ENCODE data around the gene CEMIP. TPM values are rescaled to one million over a fixed set of nuclear protein-coding genes. Genes with fewer than 3 reads are reported as not detected.

Gene CEMIP
- total RNA-seq, 1 donor from 2014 or later = 3.6 TPM

DNA sequence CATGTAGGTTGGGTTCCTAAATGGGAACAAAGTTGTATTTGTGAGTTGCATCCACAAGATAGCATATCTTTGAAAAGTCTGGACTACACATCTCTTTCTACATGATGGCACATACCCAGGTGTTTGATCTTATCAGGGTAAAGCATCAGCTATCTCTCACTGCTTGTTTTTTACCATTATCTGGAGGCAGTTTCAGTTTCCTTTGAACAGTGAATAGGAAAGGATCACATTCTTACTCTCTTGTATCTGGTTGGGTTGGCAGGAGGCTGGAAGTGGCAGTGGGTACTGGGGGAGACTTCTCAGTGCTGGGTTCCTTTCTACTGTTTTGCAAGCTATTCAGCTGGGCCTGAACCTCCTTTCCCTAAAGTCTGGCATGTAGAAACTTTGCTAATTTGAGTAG is 4.1 kb downstream of the CEMIP start:
- Histone ChIP-seq H3K4me3 (ENCODE audit: insufficient read depth, low read depth, low read length) (no peak overlapping the region), H3K4me1 (ENCODE audit: insufficient read depth, low read length) (peaks cover 14% of the 10 kb centered on the region), H3K4me2 (ENCODE audit: low read length) (no peak overlapping the region), H3K36me3 (ENCODE audit: insufficient read depth, low read length) (peaks cover 3% of the 10 kb centered on the region), H3K27me3 (ENCODE audit: insufficient read depth, low read length) (peaks cover 7% of the 10 kb centered on the region), H3K9me3 (ENCODE audit: insufficient read depth, low read depth, low read length) (no peaks in the 10 kb centered on the region), H3K79me2 (ENCODE audit: insufficient read depth, low read length) (no peaks in the 10 kb centered on the region), H2AFZ (ENCODE audit: low read depth, low read length) (no peak overlapping the region), H3K9ac (ENCODE audit: low read length) (no peak overlapping the region), H4K20me1 (ENCODE audit: insufficient read depth, low read length) (peaks cover 70% of the 10 kb centered on the region), H3K27ac (ENCODE audit: low read depth, low read length) (no peak overlapping the region)
- no peak for DNase-seq (ENCODE audit: low read depth)
- Mint-ChIP-seq H3K9me3 (ENCODE audit: unreplicated experiment) (no peaks in the 10 kb centered on the region), H3K27ac (ENCODE audit: unreplicated experiment) (no peak overlapping the region), H3K4me3 (ENCODE audit: unreplicated experiment) (no peak overlapping the region), H3K4me1 (ENCODE audit: low read depth, unreplicated experiment) (peaks cover 9% of the 10 kb centered on the region), H3K27me3 (ENCODE audit: low read depth, unreplicated experiment) (peaks cover 48% of the 10 kb centered on the region), H3K36me3 (ENCODE audit: low read depth, unreplicated experiment) (no peaks in the 10 kb centered on the region)
- no peak for TF ChIP-seq EZH2 (IDR thresholded peaks at IDR 0.05; ENCODE audit: insufficient read depth, low read length)
- TF ChIP-seq, protein P1, sequence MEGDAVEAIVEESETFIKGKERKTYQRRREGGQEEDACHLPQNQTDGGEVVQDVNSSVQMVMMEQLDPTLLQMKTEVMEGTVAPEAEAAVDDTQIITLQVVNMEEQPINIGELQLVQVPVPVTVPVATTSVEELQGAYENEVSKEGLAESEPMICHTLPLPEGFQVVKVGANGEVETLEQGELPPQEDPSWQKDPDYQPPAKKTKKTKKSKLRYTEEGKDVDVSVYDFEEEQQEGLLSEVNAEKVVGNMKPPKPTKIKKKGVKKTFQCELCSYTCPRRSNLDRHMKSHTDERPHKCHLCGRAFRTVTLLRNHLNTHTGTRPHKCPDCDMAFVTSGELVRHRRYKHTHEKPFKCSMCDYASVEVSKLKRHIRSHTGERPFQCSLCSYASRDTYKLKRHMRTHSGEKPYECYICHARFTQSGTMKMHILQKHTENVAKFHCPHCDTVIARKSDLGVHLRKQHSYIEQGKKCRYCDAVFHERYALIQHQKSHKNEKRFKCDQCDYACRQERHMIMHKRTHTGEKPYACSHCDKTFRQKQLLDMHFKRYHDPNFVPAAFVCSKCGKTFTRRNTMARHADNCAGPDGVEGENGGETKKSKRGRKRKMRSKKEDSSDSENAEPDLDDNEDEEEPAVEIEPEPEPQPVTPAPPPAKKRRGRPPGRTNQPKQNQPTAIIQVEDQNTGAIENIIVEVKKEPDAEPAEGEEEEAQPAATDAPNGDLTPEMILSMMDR (IDR thresholded peaks at IDR 0.05; ENCODE audit: insufficient read depth, low read depth, low read length) = no peak
- FAIRE-seq = no peak

DNA sequence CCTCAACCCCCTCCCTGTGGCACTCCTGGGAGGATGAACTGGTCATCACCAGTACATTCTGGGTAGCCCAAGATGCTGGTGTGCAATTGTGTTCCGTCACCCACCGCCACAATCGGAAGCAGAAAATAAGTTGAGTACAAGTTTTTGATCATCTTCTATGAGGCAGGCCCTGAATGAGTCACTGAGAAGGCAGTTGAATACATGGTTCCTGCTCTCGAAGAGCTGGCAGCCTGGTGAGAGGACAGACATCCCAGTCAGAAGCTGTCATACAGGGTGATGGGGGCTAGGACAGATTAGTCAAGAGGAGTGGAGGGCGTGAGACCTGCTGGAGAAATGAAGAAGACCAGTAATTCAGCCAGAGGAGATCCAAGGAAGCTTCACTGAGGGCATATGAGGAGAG is 6.2 kb downstream of the CEMIP start:
- no peak overlapping the region for H3K27ac Mint-ChIP-seq (ENCODE audit: unreplicated experiment)
- H3K27ac ChIP-seq (ENCODE audit: low read depth, low read length) = no peak overlapping the region
- TF ChIP-seq EZH2 (IDR thresholded peaks at IDR 0.05; ENCODE audit: insufficient read depth, low read length) = no peak
- TF ChIP-seq, protein P1 (IDR thresholded peaks at IDR 0.05; ENCODE audit: insufficient read depth, low read depth, low read length) = no peak
- H3K27me3 ChIP-seq (ENCODE audit: insufficient read depth, low read length) = peaks cover 3% of the 10 kb centered on the region
- H3K9me3 ChIP-seq (ENCODE audit: insufficient read depth, low read depth, low read length) = no peaks in the 10 kb centered on the region
- no peak overlapping the region for H3K4me3 Mint-ChIP-seq (ENCODE audit: unreplicated experiment)
- no peaks in the 10 kb centered on the region for H3K9me3 Mint-ChIP-seq (ENCODE audit: unreplicated experiment)
- peaks cover 2% of the 10 kb centered on the region for H3K4me1 ChIP-seq (ENCODE audit: insufficient read depth, low read length)
- peaks cover 8% of the 10 kb centered on the region for H3K4me1 Mint-ChIP-seq (ENCODE audit: low read depth, unreplicated experiment)
- peaks cover 43% of the 10 kb centered on the region for H3K27me3 Mint-ChIP-seq (ENCODE audit: low read depth, unreplicated experiment)
- H3K36me3 ChIP-seq (ENCODE audit: insufficient read depth, low read length) = peaks cover 3% of the 10 kb centered on the region
- DNase-seq (ENCODE audit: low read depth) (no peak), FAIRE-seq (no peak)
- H2AFZ ChIP-seq (ENCODE audit: low read depth, low read length) = no peak overlapping the region
- peaks cover 64% of the 10 kb centered on the region for H4K20me1 ChIP-seq (ENCODE audit: insufficient read depth, low read length)
- H3K4me2 ChIP-seq (ENCODE audit: low read length) = no peak overlapping the region
- H3K9ac ChIP-seq (ENCODE audit: low read length) = no peak overlapping the region
- H3K4me3 ChIP-seq (ENCODE audit: insufficient read depth, low read depth, low read length) = no peak overlapping the region
- no peaks in the 10 kb centered on the region for H3K36me3 Mint-ChIP-seq (ENCODE audit: low read depth, unreplicated experiment)
- H3K79me2 ChIP-seq (ENCODE audit: insufficient read depth, low read length) = no peaks in the 10 kb centered on the region

DNA sequence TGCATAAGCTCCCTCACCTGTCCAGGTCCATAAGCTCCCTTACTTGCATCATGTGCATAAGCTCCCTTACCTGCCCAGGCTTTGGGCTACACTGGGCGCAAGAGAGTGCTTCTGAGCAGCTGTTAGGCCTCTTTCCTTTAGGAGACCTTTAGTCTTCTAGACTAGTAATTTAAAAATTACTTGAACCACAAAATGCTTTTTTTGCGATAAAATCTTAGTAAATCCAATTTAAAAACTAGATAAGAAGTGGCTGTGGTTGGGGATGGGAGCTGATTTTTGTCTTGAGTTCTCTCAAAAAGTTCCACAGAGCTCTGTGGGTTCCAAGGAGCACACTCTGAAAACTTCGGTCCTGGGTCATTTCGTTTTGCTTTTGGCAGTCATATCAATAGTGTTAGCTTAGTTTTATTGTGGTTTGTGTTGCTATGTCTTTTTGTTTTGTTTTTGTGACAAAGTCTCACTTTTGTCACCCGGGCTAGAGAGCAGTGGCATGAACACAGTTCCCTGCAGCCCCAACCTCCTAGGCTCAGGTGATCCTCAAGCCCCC is 6.7 kb downstream of the CEMIP start:
- TF ChIP-seq EZH2 (IDR thresholded peaks at IDR 0.05; ENCODE audit: insufficient read depth, low read length) = no peak
- TF ChIP-seq, protein P1 (IDR thresholded peaks at IDR 0.05; ENCODE audit: insufficient read depth, low read depth, low read length) = no peak
- peaks cover 6% of the 10 kb centered on the region for H3K4me1 Mint-ChIP-seq (ENCODE audit: low read depth, unreplicated experiment)
- no peaks in the 10 kb centered on the region for H3K36me3 Mint-ChIP-seq (ENCODE audit: low read depth, unreplicated experiment)
- no peaks in the 10 kb centered on the region for H3K9me3 ChIP-seq (ENCODE audit: insufficient read depth, low read depth, low read length)
- peaks cover 3% of the 10 kb centered on the region for H3K36me3 ChIP-seq (ENCODE audit: insufficient read depth, low read length)
- DNase-seq (ENCODE audit: low read depth) (no peak), FAIRE-seq (no peak)
- H3K27me3 ChIP-seq (ENCODE audit: insufficient read depth, low read length) = peaks cover 3% of the 10 kb centered on the region
- no peak overlapping the region for H3K4me3 ChIP-seq (ENCODE audit: insufficient read depth, low read depth, low read length)
- no peaks in the 10 kb centered on the region for H3K79me2 ChIP-seq (ENCODE audit: insufficient read depth, low read length)
- no peak overlapping the region for H3K9ac ChIP-seq (ENCODE audit: low read length)
- H3K27ac Mint-ChIP-seq (ENCODE audit: unreplicated experiment) = no peak overlapping the region
- no peaks in the 10 kb centered on the region for H3K4me1 ChIP-seq (ENCODE audit: insufficient read depth, low read length)
- H3K9me3 Mint-ChIP-seq (ENCODE audit: unreplicated experiment) = no peaks in the 10 kb centered on the region
- no peak overlapping the region for H3K27ac ChIP-seq (ENCODE audit: low read depth, low read length)
- peaks cover 60% of the 10 kb centered on the region for H4K20me1 ChIP-seq (ENCODE audit: insufficient read depth, low read length)
- H3K4me3 Mint-ChIP-seq (ENCODE audit: unreplicated experiment) = no peak overlapping the region
- H3K27me3 Mint-ChIP-seq (ENCODE audit: low read depth, unreplicated experiment) = peaks cover 41% of the 10 kb centered on the region
- no peak overlapping the region for H3K4me2 ChIP-seq (ENCODE audit: low read length)
- no peak overlapping the region for H2AFZ ChIP-seq (ENCODE audit: low read depth, low read length)
